WI38 (cell line): Measurements from ENCODE around the gene RABEP1.

Experiments used
- H3K4me3 ChIP-seq: 2 replicates; pipeline ENCODE4 v1.5.1; 2011; ENCODE audit warnings: low read depth, mild to moderate bottlenecking, control low read depth, low read length
- TF ChIP-seq, protein P1 (sequence below): IDR thresholded peaks from 2 replicates; pipeline ENCODE4 v1.5.1; 2012; ENCODE audit warnings: low read depth, mild to moderate bottlenecking, control low read depth, low read length

RABEP1 gene

DNA sequence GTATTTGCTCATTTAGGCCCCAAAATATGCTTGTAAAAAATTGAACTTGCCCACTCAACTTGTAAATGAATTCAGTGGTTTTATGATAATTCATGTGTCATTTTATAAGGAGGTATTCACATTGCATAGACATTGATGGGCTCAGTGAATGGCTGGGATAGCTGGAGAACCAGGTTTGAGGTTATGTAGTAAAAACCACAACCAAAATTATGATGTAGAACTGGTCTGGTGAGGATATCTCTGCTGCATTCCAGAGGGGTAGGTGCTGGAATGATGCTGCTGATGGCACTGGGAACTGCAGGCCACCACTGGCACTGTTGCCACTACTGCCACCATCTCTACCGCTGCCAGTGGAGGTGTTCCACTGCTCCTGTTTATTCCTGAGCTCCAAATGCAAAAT, 21.5 kb upstream of the RABEP1 start:
- no peak overlapping the region for H3K4me3 ChIP-seq
- TF ChIP-seq, protein P1, sequence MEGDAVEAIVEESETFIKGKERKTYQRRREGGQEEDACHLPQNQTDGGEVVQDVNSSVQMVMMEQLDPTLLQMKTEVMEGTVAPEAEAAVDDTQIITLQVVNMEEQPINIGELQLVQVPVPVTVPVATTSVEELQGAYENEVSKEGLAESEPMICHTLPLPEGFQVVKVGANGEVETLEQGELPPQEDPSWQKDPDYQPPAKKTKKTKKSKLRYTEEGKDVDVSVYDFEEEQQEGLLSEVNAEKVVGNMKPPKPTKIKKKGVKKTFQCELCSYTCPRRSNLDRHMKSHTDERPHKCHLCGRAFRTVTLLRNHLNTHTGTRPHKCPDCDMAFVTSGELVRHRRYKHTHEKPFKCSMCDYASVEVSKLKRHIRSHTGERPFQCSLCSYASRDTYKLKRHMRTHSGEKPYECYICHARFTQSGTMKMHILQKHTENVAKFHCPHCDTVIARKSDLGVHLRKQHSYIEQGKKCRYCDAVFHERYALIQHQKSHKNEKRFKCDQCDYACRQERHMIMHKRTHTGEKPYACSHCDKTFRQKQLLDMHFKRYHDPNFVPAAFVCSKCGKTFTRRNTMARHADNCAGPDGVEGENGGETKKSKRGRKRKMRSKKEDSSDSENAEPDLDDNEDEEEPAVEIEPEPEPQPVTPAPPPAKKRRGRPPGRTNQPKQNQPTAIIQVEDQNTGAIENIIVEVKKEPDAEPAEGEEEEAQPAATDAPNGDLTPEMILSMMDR = no peak

DNA sequence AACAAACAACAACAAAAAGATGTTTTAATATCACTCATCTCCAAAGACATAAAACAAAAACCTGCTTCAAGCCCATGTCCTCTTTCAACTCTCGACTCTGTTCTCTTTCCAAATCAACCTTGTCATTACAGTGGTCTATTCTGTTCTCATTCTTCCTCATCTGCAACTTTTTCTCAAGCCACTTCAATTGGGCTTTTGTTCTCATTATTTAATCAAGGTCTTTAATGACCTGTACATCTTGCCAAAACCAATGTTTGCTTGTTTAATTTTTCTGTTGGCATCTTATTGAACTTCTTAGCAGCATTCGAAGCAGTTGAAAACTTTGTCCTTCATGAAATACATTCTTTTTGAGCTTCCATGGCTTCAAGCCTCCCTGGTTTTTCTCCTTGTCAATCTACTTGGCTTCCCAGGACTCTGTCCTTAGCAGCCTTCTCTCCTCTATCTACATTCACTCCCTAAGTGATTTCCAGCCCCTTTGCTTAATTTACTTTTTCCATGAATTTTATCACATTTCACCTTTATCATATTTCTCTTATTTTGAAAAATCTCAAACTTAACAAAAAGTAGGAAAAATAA, 19.6 kb upstream of the RABEP1 start:
- H3K4me3 ChIP-seq = no peak overlapping the region
- TF ChIP-seq, protein P1 = no peak

DNA sequence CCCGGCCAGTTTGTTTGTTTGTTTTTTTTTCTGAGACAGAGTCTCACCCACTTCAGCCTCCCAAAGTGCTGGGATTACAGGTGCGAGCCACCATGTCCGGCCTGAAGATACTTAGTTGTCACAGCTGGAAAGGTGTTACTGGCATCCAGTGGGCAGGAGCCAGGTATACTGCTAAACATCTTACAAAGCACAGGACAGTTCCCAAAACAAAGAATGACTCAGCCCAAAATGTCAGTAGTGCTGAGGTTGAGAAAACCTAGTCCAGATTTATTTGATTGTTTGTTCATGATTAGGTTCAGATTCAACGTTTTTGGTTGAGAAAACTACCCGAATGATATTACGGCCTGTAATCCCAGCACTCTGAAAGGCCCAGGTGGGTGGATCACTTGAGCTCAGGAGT, 18.6 kb upstream of the RABEP1 start:
- TF ChIP-seq, protein P1 = no peak
- no peak overlapping the region for H3K4me3 ChIP-seq

DNA sequence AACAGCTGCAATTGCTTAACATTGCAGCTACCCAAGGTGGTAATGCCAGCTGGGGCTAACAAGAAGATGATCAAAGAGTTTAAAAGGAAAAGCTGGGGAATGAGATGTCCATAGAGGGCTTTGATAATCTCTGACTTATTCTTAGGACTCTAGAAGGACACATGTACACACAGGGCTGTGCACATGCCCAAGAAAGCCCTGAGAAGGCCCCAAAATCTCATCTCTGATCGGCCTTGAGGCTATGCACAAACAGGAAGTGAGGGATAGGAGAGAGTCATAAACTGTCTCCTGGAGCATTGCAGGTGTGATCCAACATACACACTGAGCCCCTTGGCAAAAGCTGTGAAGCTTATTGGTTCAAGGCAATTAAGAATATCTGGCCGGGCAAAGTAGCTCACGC, 17.2 kb upstream of the RABEP1 start:
- TF ChIP-seq, protein P1 = no peak
- H3K4me3 ChIP-seq = no peak overlapping the region

DNA sequence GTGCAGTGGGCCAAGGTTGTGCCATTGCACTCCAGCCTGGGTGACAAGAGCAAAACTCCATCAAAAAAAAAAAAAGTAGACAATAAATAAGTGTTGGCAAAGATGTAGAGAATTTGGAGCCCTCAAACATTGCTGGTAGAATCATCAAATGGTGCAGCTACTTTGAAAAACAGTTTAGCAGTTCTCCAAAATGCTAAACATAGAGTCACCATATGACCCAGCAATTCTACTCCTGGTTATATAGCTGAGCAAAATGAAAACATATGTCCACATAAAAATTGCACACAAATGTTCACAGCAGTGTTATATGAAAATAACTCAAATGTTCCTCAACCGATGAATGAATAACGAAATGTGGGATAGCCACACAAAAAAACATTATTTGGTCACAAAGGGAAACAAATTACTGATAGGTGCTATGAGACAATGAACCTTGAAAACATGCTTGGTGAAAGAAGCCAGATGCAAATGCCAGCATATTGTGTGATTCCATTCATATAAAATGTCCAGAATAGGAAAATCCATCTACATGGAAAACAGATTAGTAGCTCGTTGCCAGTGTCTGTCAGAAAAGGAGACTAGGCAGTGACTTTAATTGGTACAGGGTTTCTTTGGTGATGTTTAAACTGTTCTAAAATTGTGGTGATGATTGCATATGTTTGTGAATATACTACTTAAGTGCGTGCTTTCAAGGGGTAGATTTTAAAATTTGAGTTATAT, 12.7 kb upstream of the RABEP1 start:
- TF ChIP-seq, protein P1 = no peak
- H3K4me3 ChIP-seq = no peak overlapping the region

DNA sequence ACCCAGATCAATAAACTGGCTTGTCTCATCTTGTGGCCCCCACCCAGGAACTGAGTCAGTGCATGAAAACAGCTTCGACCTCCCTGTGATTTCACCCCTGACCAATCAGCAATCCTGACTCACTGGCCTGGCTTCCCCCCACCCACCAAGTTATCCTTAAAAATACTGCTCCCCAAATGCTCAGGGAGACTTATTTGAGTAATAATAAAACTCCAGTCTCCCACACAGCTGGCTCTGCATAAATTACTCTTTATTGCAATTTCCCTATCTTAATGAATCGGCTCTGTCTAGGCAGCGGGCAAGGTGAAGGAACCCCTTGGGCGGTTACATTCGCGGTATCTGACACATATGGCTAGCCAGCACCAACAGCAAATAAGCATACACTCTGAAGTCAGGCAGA, 9.8 kb upstream of the RABEP1 start:
- no peak overlapping the region for H3K4me3 ChIP-seq
- TF ChIP-seq, protein P1 = no peak

DNA sequence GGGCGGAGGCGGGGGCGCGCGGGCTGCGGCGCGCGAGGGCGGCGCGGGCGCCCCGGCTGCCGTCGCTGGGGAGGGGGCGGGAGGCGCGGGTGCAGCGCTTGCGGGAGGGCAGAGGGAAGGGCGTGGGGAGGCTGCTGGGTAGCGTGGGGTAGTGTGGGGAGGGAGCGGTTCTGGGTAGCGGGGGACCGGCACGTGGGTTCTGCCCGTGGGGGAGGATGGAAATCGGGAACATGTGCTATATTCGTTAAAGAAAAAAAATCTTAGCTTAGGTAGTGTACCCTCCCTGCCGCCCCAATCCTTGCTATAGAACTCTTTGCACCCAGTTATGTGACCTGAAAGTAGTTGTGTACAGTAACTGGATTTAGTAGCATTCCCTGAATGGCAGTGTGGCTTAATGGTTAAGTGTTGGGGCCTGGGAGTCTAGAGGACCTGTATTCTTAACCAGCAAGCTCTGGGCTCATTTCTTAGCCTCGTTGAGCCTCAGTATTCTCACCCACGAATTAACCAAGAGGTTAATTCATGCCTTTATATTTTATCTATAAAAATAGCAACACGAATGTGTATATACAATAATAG, 646 bp downstream of the RABEP1 start:
- H3K4me3 ChIP-seq = peak overlapping the region; percentile 75
- TF ChIP-seq, protein P1 = no peak
